H1 (cell line): Measurements from ENCODE around the gene ESD. TPM values are rescaled to one million over a fixed set of nuclear protein-coding genes. Genes with fewer than 3 reads are reported as not detected.

Experiments
- CTCF ChIA-PET: fragments of 300-600 bp; sonication (Branson Sonifier 250); formaldehyde crosslinking; loops from one replicate; lab custom pipeline; 2021; ENCODE audit not compliant: partially characterized antibody; lab: Charles Lee
- POLR2A ChIA-PET: fragments of 300-600 bp; sonication (Branson Sonifier 250); formaldehyde crosslinking; loops from one replicate; lab custom pipeline; 2021; ENCODE audit warnings: inconsistent platforms; ENCODE audit not compliant: partially characterized antibody; lab: Charles Lee
- DNase-seq, 2 experiments: peaks; one replicate each; pipeline versions ENCODE4 v3.0.0 to v3.0.0-alpha.2; 2010 to 2022; ENCODE audit warnings: low spot score in 2 of 2, low read depth in 1 of 2, mixed read lengths in 1 of 2
- FAIRE-seq: peaks from 2 replicates; lab custom pipeline; 2011; peaks lifted over from hg19 to GRCh38; lab: Jason Lieb, UNC
- H2AFZ ChIP-seq: 2 replicates; pipeline ENCODE4 v1.8.1; 2012; ENCODE audit warnings: low read length, inconsistent platforms
- H2AK5ac ChIP-seq: 2 replicates; pipeline ENCODE4 v1.6.1; 2013; ENCODE audit warnings: low read depth, low read length
- H2BK120ac ChIP-seq: replicated peaks from 2 replicates; pipeline ENCODE3; 2013; ENCODE audit warnings: low read depth, low read length, inconsistent platforms
- H2BK12ac ChIP-seq: 2 replicates; pipeline ENCODE4 v1.6.1; 2013; ENCODE audit warnings: low read depth, low read length
- H2BK15ac ChIP-seq: 2 replicates; pipeline ENCODE4 v1.6.1; 2013; ENCODE audit warnings: low read length
- H2BK20ac ChIP-seq: 2 replicates; pipeline ENCODE4 v1.6.1; 2013; ENCODE audit warnings: low read length
- H2BK5ac ChIP-seq: 2 replicates; pipeline ENCODE4 v1.6.1; 2013; ENCODE audit warnings: low read depth, low read length
- H3K14ac ChIP-seq: 2 replicates; pipeline ENCODE4 v1.6.1; 2013; ENCODE audit warnings: inconsistent platforms; ENCODE audit not compliant: insufficient read length
- H3K18ac ChIP-seq: 2 replicates; pipeline ENCODE4 v1.6.1; 2013; ENCODE audit warnings: low read length; ENCODE audit errors: extremely low read depth
- H3K23ac ChIP-seq: 2 replicates; pipeline ENCODE4 v1.6.1; 2013; ENCODE audit warnings: inconsistent platforms; ENCODE audit not compliant: insufficient read length
- H3K23me2 ChIP-seq: 2 replicates; pipeline ENCODE4 v1.6.1; 2013; ENCODE audit warnings: low read depth, low read length
- H3K27ac ChIP-seq: 2 replicates; pipeline ENCODE4 v1.6.1; 2011; ENCODE audit warnings: low read depth, low read length, inconsistent platforms
- H3K27me3 ChIP-seq, 4 experiments: replicated peaks in 1 of 4; 1 replicate in 1 of 4; 2 replicates in 3 of 4; pipeline versions ENCODE4 v1.6.1 to v1.8.1; 2011 to 2013; ENCODE audit warnings: low read length in 3 of 4, mild to moderate bottlenecking in 3 of 4, inconsistent platforms in 2 of 4, mixed read lengths in 2 of 4, moderate library complexity in 1 of 4; ENCODE audit not compliant: control insufficient read depth in 3 of 4, insufficient read depth in 3 of 4; ENCODE audit errors: extremely low read depth in 1 of 4
- H3K36me3 ChIP-seq, 4 experiments: 2 replicates each; pipeline versions ENCODE4 v1.6.1 to v1.8.1; 2011 to 2013; ENCODE audit warnings: mild to moderate bottlenecking in 4 of 4, low read length in 3 of 4, moderate library complexity in 2 of 4, control low read depth in 1 of 4, inconsistent platforms in 1 of 4; ENCODE audit not compliant: insufficient read depth in 4 of 4, control insufficient read depth in 2 of 4
- H3K4ac ChIP-seq: replicated peaks from 2 replicates; pipeline ENCODE3; 2013; ENCODE audit warnings: low read length, low read depth, mixed read lengths, inconsistent platforms; ENCODE audit not compliant: insufficient read length
- H3K4me1 ChIP-seq, 4 experiments: replicated peaks in 1 of 4; 1 replicate in 1 of 4; 2 replicates in 3 of 4; pipeline versions ENCODE4 v1.6.1 to v1.8.1; 2011 to 2013; ENCODE audit warnings: low read length in 3 of 4, inconsistent platforms in 2 of 4, mixed read lengths in 1 of 4; ENCODE audit not compliant: insufficient read depth in 4 of 4, control insufficient read depth in 3 of 4
- H3K4me2 ChIP-seq, 2 experiments: 2 replicates each; pipeline versions ENCODE4 v1.6.1 to v1.8.1; 2011 to 2013; ENCODE audit warnings: low read depth in 2 of 2, low read length in 2 of 2, control low read depth in 1 of 2, inconsistent platforms in 1 of 2, mild to moderate bottlenecking in 1 of 2; ENCODE audit not compliant: insufficient read depth in 1 of 2
- H3K4me3 ChIP-seq, 4 experiments: fragments of 200-600, 300-600 bp in 1 of 4; sonication (generic), shearing (Covaris generic), sonication (Bioruptor Twin) in 1 of 4; 2 replicates each; pipeline versions ENCODE4 v1.5.1 to v1.8.1; 2011 to 2016; ENCODE audit warnings: low read length in 4 of 4, low read depth in 3 of 4, control low read depth in 2 of 4, inconsistent platforms in 2 of 4, mild to moderate bottlenecking in 2 of 4, mixed read lengths in 1 of 4, moderate library complexity in 1 of 4; ENCODE audit not compliant: insufficient read depth in 2 of 4; ENCODE audit errors: extremely low read depth in 1 of 4
- H3K56ac ChIP-seq: replicated peaks from 2 replicates; pipeline ENCODE3; 2013; ENCODE audit warnings: low read depth, mild to moderate bottlenecking, mixed read lengths, low read length, inconsistent platforms; ENCODE audit not compliant: insufficient read length
- H3K79me1 ChIP-seq: 2 replicates; pipeline ENCODE4 v1.6.1; 2013; ENCODE audit warnings: low read depth, low read length, control low read depth
- H3K79me2 ChIP-seq, 2 experiments: 2 replicates each; pipeline versions ENCODE4 v1.6.1 to v1.8.1; 2012 to 2013; ENCODE audit warnings: low read length in 2 of 2, mild to moderate bottlenecking in 2 of 2, inconsistent platforms in 1 of 2; ENCODE audit not compliant: insufficient read depth in 2 of 2, control insufficient read depth in 1 of 2
- H3K9ac ChIP-seq, 4 experiments: replicated peaks in 1 of 4; 1 replicate in 1 of 4; 2 replicates in 3 of 4; pipeline versions ENCODE4 v1.6.1 to v1.8.1; 2011 to 2013; ENCODE audit warnings: low read depth in 3 of 4, low read length in 3 of 4, control low read depth in 2 of 4, mild to moderate bottlenecking in 2 of 4, moderate library complexity in 2 of 4, inconsistent platforms in 1 of 4; ENCODE audit errors: extremely low read depth in 1 of 4
- H3K9me3 ChIP-seq, 2 experiments: 2 replicates each; pipeline versions ENCODE4 v1.6.1 to v1.8.1; 2012 to 2013; ENCODE audit warnings: mild to moderate bottlenecking in 2 of 2, moderate library complexity in 2 of 2, control low read depth in 1 of 2, inconsistent platforms in 1 of 2, low read depth in 1 of 2, low read length in 1 of 2, mixed read lengths in 1 of 2; ENCODE audit not compliant: insufficient read depth in 2 of 2
- H4K20me1 ChIP-seq, 2 experiments: replicated peaks in 1 of 2; 2 replicates each; pipeline versions ENCODE3 to v1.8.1; 2011 to 2013; ENCODE audit warnings: inconsistent platforms in 2 of 2, low read length in 2 of 2, mild to moderate bottlenecking in 1 of 2; ENCODE audit not compliant: insufficient read depth in 2 of 2, control insufficient read depth in 1 of 2
- H4K5ac ChIP-seq: 2 replicates; pipeline ENCODE4 v1.6.1; 2013; ENCODE audit warnings: low read length, low read depth, mixed read lengths, inconsistent platforms; ENCODE audit not compliant: insufficient read length
- H4K8ac ChIP-seq: 2 replicates; pipeline ENCODE4 v1.8.0; 2013; ENCODE audit warnings: mild to moderate bottlenecking, moderate library complexity, low read length, inconsistent platforms; ENCODE audit not compliant: insufficient read depth; ENCODE audit errors: extremely low read depth
- H4K91ac ChIP-seq: replicated peaks from 2 replicates; pipeline ENCODE3; 2013; ENCODE audit warnings: low read length, mixed read lengths, inconsistent platforms; ENCODE audit not compliant: insufficient read length
- BACH1 ChIP-seq: IDR thresholded peaks from 2 replicates; pipeline ENCODE4 v1.6.1; 2012; ENCODE audit warnings: low read length, improper control_type of control experiment
- BRCA1 ChIP-seq: IDR thresholded peaks from 2 replicates; pipeline ENCODE4 v1.6.1; 2012; ENCODE audit warnings: low read depth, low read length, improper control_type of control experiment
- CTCF ChIP-seq, 3 experiments: IDR thresholded peaks; 1 replicate in 2 of 3; 2 replicates in 1 of 3; pipeline versions ENCODE4 v1.5.1 to v1.6.1; 2011; ENCODE audit warnings: low read length in 3 of 3, mild to moderate bottlenecking in 3 of 3, inconsistent platforms in 2 of 3, low read depth in 1 of 3, moderate library complexity in 1 of 3; ENCODE audit not compliant: insufficient read depth in 1 of 3; ENCODE audit errors: control extremely low read depth in 1 of 3
- GTF2F1 ChIP-seq: IDR thresholded peaks from 2 replicates; pipeline ENCODE4 v1.6.1; 2012; ENCODE audit warnings: low read depth, low read length, improper control_type of control experiment, borderline replicate concordance
- JUND ChIP-seq: IDR thresholded peaks from 2 replicates; pipeline ENCODE4 v1.6.1; 2011; ENCODE audit warnings: mild to moderate bottlenecking, improper control_type of control experiment, low read length
- KDM4A ChIP-seq: IDR thresholded peaks from one replicate; pipeline ENCODE4 v1.7.1; 2012; ENCODE audit warnings: low read depth, mild to moderate bottlenecking, moderate library complexity, low read length, inconsistent platforms; ENCODE audit not compliant: severe bottlenecking
- KDM5A ChIP-seq: fragments of 200-600 bp; IDR thresholded peaks from 2 replicates; pipeline ENCODE4 v1.7.1; 2012; ENCODE audit warnings: mild to moderate bottlenecking, low read length, inconsistent platforms, mixed read lengths
- POLR2A ChIP-seq, 2 experiments: IDR thresholded peaks; 1 replicate in 1 of 2; 2 replicates in 1 of 2; pipeline ENCODE4 v1.6.1; 2011; ENCODE audit warnings: low read depth in 2 of 2, low read length in 2 of 2, mild to moderate bottlenecking in 2 of 2; ENCODE audit errors: control extremely low read depth in 1 of 2
- RBBP5 ChIP-seq: IDR thresholded peaks from 2 replicates; pipeline ENCODE4 v1.7.1; 2012; ENCODE audit warnings: low read depth, mild to moderate bottlenecking, inconsistent platforms, low read length, moderate library complexity, borderline replicate concordance
- RFX5 ChIP-seq: IDR thresholded peaks from 2 replicates; pipeline ENCODE4 v1.6.1; 2011; ENCODE audit warnings: low read depth, low read length, improper control_type of control experiment, borderline replicate concordance
- RNF2 ChIP-seq: fragments of 200-900, 300-1000 bp; sonication (generic); IDR thresholded peaks from 2 replicates; pipeline ENCODE4 v1.7.1; 2016; ENCODE audit warnings: borderline replicate concordance, low read depth, mild to moderate bottlenecking, antibody characterized with exemption, low read length; ENCODE audit not compliant: poor library complexity, severe bottlenecking; ENCODE audit errors: missing control alignments
- RXRA ChIP-seq: IDR thresholded peaks from 2 replicates; pipeline ENCODE4 v1.6.1; 2011; ENCODE audit warnings: low read depth, mild to moderate bottlenecking, low read length, moderate library complexity; ENCODE audit not compliant: insufficient read depth
- SIX5 ChIP-seq: IDR thresholded peaks from 2 replicates; pipeline ENCODE4 v1.6.1; 2011; ENCODE audit warnings: mild to moderate bottlenecking, low read depth, low read length
- WGBS, 2 experiments: shearing (Covaris generic) in 1 of 2; methylation state at CpG; one replicate each; pipeline versions ENCODE4 v1.1.6 to v1.1.7; 2013 to 2015; ENCODE audit warnings: low lambda C conversion rate in 2 of 2, mixed read lengths in 2 of 2, inconsistent platforms in 1 of 2, low coverage in 1 of 2, missing lambda C conversion rate in 1 of 2; ENCODE audit not compliant: insufficient replicate concordance in 2 of 2, insufficient coverage in 1 of 2, insufficient read length in 1 of 2; ENCODE audit errors: extremely low coverage in 1 of 2, missing lambda C conversion rate in 1 of 2; 5-methylcytosine and 5-hydroxymethylcytosine counted together
- polyA plus RNA-seq, 7 experiments: library from polyadenylated mRNA; depleted of rRNA in 3 of 7; stranded (reverse) in 5 of 7; unstranded in 2 of 7; fragments of >200 nt in 5 of 7; fragments of 200-250 nt in 2 of 7; gene quantifications; 1 replicate in 5 of 7; 2 replicates in 1 of 7; 4 replicates in 1 of 7; pipeline versions ENCODE4 v1.2.1 to v1.2.3, GENCODE V29; 2011 to 2013; ENCODE audit warnings: missing spikeins in 2 of 7, mixed read lengths in 2 of 7
- total RNA-seq: library from RNA; stranded (reverse); fragmentation: NEBNext Ultra II Directional; extraction: Animal tissue kit (Norgen Biotek cat#: 25700); gene quantifications from 2 replicates; pipeline ENCODE4 v1.2.1, GENCODE V29; 2021

The ESD gene
- total and polyA plus RNA-seq, 2 of the 8 experiments (the other 6 are each of a cell fraction or from before 2014, with no cell fraction given): 40.3 to 55.8 TPM

GRCh38 chr13:46782066-46782465, 14.9 kb downstream of the ESD start:
- DNase-seq: no peak
- no peaks in the 10 kb centered on the region for H3K23me2 ChIP-seq
- H3K27me3 ChIP-seq: no peaks in the 10 kb centered on the region
- no peaks in the 10 kb centered on the region for H3K9me3 ChIP-seq
- H3K79me2 ChIP-seq: no peaks in the 10 kb centered on the region
- no peak overlapping the region for H3K18ac ChIP-seq
- no peak overlapping the region for H2AFZ ChIP-seq
- H2AK5ac ChIP-seq: no peak overlapping the region
- no peak overlapping the region for H4K8ac ChIP-seq
- no peak overlapping the region for H4K91ac ChIP-seq
- H2BK20ac ChIP-seq: no peak overlapping the region
- no peak overlapping the region for H3K27ac ChIP-seq
- H2BK12ac ChIP-seq: no peak overlapping the region
- no peaks in the 10 kb centered on the region for H3K4me1 ChIP-seq
- H3K56ac ChIP-seq: no peak overlapping the region
- no peak overlapping the region for H3K9ac ChIP-seq
- H4K5ac ChIP-seq: no peak overlapping the region
- no peak overlapping the region for H2BK5ac ChIP-seq
- no peaks in the 10 kb centered on the region for H3K79me1 ChIP-seq
- H3K36me3 ChIP-seq: peaks cover 0 to 75% (median 12%) of the 10 kb centered on the region in 4 experiments; a peak in 7 of 8 replicates
- no peak overlapping the region for H3K23ac ChIP-seq
- H3K4ac ChIP-seq: no peak overlapping the region
- H2BK15ac ChIP-seq: no peak overlapping the region
- no peak overlapping the region for H3K14ac ChIP-seq
- no peaks in the 10 kb centered on the region for H4K20me1 ChIP-seq
- no peak overlapping the region for H3K4me3 ChIP-seq
- FAIRE-seq: no peak
- CTCF ChIA-PET: no interaction called here
- 93% methylated on average over 1 of the region's 1 CpG; no CpG with 5 or more reads in 1 of the 2 experiments for WGBS, 2 experiments
- H3K4me2 ChIP-seq: no peak overlapping the region
- POLR2A ChIA-PET: no interaction called here
- H2BK120ac ChIP-seq: no peak overlapping the region
- TF ChIP-seq RNF2 (no peak), SIX5 (no peak), POLR2A (IDR thresholded peaks at IDR 0.05; ENCODE audit: control extremely low read depth in 1 of 2, low read depth in 2 of 2, low read length in 2 of 2) (no peak), KDM4A (no peak), BRCA1 (no peak), BACH1 (no peak), JUND (no peak), RXRA (no peak), KDM5A (no peak), CTCF (IDR thresholded peaks at IDR 0.05; ENCODE audit: control extremely low read depth in 1 of 3, insufficient read depth in 1 of 3, low read depth in 1 of 3, low read length in 3 of 3) (no peak), GTF2F1 (no peak), RFX5 (no peak), RBBP5 (no peak)
